ENCODE data around the gene EXOSC3.
A peak's percentile ranks its signal among the peaks of the same experiment; 100 is the strongest.
"Not testable (repeated sequence)": the region's sequence is repeated elsewhere in the genome, so short reads cannot be mapped to it uniquely, and the experiment has no call there.

The EXOSC3 gene

GRCh38 chr9:37765263-37765662 lies 19.6 kb downstream of the EXOSC3 start:
- H2BK120ac ChIP-seq (ENCODE audit: low read depth, low read length); H2AK5ac ChIP-seq (ENCODE audit: low read length, severe bottlenecking); H3K27ac ChIP-seq (ENCODE audit: low read length, poor library complexity, severe bottlenecking); H2AFZ ChIP-seq (ENCODE audit: low read depth, low read length); H3K27me3 ChIP-seq (ENCODE audit: control insufficient read depth in 1 of 2, insufficient read depth in 1 of 2, low read length in 2 of 2); H4K91ac ChIP-seq (ENCODE audit: low read length); H3K14ac ChIP-seq (ENCODE audit: low read length in 2 of 2); H3K4me3 ChIP-seq (ENCODE audit: insufficient read depth in 1 of 2, low read depth in 1 of 2, low read length in 2 of 2); H3K9me3 ChIP-seq (ENCODE audit: control insufficient read depth, low read length); H3K4ac ChIP-seq (ENCODE audit: low read depth in 1 of 2, low read length in 2 of 2); H2BK15ac ChIP-seq (ENCODE audit: low read depth, poor library complexity, severe bottlenecking); DNase-seq; H4K8ac ChIP-seq (ENCODE audit: low read length); H2BK5ac ChIP-seq (ENCODE audit: low read depth, low read length, poor library complexity, severe bottlenecking); H3K23ac ChIP-seq (ENCODE audit: low read length in 2 of 2); H3K9ac ChIP-seq (ENCODE audit: low read length); H3K18ac ChIP-seq (ENCODE audit: low read depth in 1 of 2, low read length in 2 of 2); H2BK12ac ChIP-seq (ENCODE audit: low read length in 2 of 2); H3K4me2 ChIP-seq (ENCODE audit: low read length, poor library complexity, severe bottlenecking); H3K4me1 ChIP-seq (ENCODE audit: control insufficient read depth, insufficient read depth, low read depth, low read length); H3K79me1 ChIP-seq (replicated peaks; ENCODE audit: low read length, poor library complexity, severe bottlenecking): not testable (repeated sequence)
- peaks cover 8 to 29% of the 10 kb centered on the region in 2 experiments for H3K36me3 ChIP-seq (ENCODE audit: control insufficient read depth in 1 of 2, insufficient read depth in 2 of 2, low read depth in 1 of 2, low read length in 2 of 2)
- WGBS: 100% methylated on average over 4 of the region's 6 CpGs

DNA sequence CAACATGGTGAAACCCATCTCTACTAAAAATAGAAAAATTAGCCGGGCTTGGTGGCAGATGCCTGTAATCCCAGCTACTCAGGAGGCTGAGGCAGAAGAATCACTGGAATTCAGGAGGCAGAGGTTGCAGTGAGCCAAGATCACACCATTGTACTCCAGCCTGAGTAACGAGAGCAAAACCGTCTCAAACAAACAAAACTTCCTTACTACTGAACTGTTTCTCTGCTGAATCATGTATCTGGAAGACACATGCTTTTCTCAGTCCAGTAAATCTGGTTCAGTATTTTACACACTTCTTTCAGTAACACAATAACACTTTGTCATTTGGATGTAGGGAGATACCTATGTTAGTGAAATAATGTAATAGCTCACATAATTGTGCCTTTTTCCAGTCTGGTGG lies 23.4 kb downstream of the EXOSC3 start:
- H3K27ac ChIP-seq (ENCODE audit: low read length, poor library complexity, severe bottlenecking): no peak overlapping the region

GRCh38 chr9:37760416-37761161 lies 24.3 kb downstream of the EXOSC3 start:
- H2BK120ac ChIP-seq (ENCODE audit: low read depth, low read length): no peak overlapping the region
- H2BK12ac ChIP-seq (ENCODE audit: low read length in 2 of 2): no peak overlapping the region
- H3K4ac ChIP-seq (ENCODE audit: low read depth in 1 of 2, low read length in 2 of 2): no peak overlapping the region
- H3K4me1 ChIP-seq (ENCODE audit: control insufficient read depth, insufficient read depth, low read depth, low read length): peaks cover 6% of the 10 kb centered on the region
- H3K79me1 ChIP-seq (replicated peaks; ENCODE audit: low read length, poor library complexity, severe bottlenecking): peaks cover 11% of the 10 kb centered on the region
- H3K9me3 ChIP-seq (ENCODE audit: control insufficient read depth, low read length): no peaks in the 10 kb centered on the region
- H3K4me3 ChIP-seq (ENCODE audit: insufficient read depth in 1 of 2, low read depth in 1 of 2, low read length in 2 of 2): no peak overlapping the region
- 91% methylated on average over 5 of the region's 7 CpGs for WGBS
- H4K8ac ChIP-seq (ENCODE audit: low read length): no peak overlapping the region
- H2BK5ac ChIP-seq (ENCODE audit: low read depth, low read length, poor library complexity, severe bottlenecking): no peak overlapping the region
- H3K14ac ChIP-seq (ENCODE audit: low read length in 2 of 2): no peak overlapping the region
- no peak overlapping the region for H2AFZ ChIP-seq (ENCODE audit: low read depth, low read length)
- no peak overlapping the region for H4K91ac ChIP-seq (ENCODE audit: low read length)
- DNase-seq: peak; percentile 77
- no peak overlapping the region for H3K23ac ChIP-seq (ENCODE audit: low read length in 2 of 2)
- H3K4me2 ChIP-seq (ENCODE audit: low read length, poor library complexity, severe bottlenecking): no peak overlapping the region
- no peaks in the 10 kb centered on the region for H3K27me3 ChIP-seq (ENCODE audit: control insufficient read depth in 1 of 2, insufficient read depth in 1 of 2, low read length in 2 of 2)
- H2BK15ac ChIP-seq (ENCODE audit: low read depth, poor library complexity, severe bottlenecking): no peak overlapping the region
- H3K36me3 ChIP-seq (ENCODE audit: control insufficient read depth in 1 of 2, insufficient read depth in 2 of 2, low read depth in 1 of 2, low read length in 2 of 2): peaks cover 3 to 16% of the 10 kb centered on the region in 2 experiments
- no peak overlapping the region for H3K27ac ChIP-seq (ENCODE audit: low read length, poor library complexity, severe bottlenecking)
- no peak overlapping the region for H3K18ac ChIP-seq (ENCODE audit: low read depth in 1 of 2, low read length in 2 of 2)
- H2AK5ac ChIP-seq (ENCODE audit: low read length, severe bottlenecking): no peak overlapping the region
- H3K9ac ChIP-seq (ENCODE audit: low read length): peak overlapping the region; percentile 44

More for the DNA sequence above, 23.4 kb downstream of the EXOSC3 start:
- no peak overlapping the region for H2BK120ac ChIP-seq (ENCODE audit: low read depth, low read length)
- no peak overlapping the region for H3K18ac ChIP-seq (ENCODE audit: low read depth in 1 of 2, low read length in 2 of 2)
- H3K36me3 ChIP-seq (ENCODE audit: control insufficient read depth in 1 of 2, insufficient read depth in 2 of 2, low read depth in 1 of 2, low read length in 2 of 2): peaks cover 3 to 16% of the 10 kb centered on the region in 2 experiments
- H3K4me1 ChIP-seq (ENCODE audit: control insufficient read depth, insufficient read depth, low read depth, low read length): peaks cover 6% of the 10 kb centered on the region
- H2BK5ac ChIP-seq (ENCODE audit: low read depth, low read length, poor library complexity, severe bottlenecking): no peak overlapping the region
- peak overlapping the region; percentile 13 for H3K9ac ChIP-seq (ENCODE audit: low read length)
- H3K4me3 ChIP-seq (ENCODE audit: insufficient read depth in 1 of 2, low read depth in 1 of 2, low read length in 2 of 2): no peak overlapping the region
- peak; percentile 56 for DNase-seq
- no peak overlapping the region for H4K8ac ChIP-seq (ENCODE audit: low read length)
- no peak overlapping the region for H3K4ac ChIP-seq (ENCODE audit: low read depth in 1 of 2, low read length in 2 of 2)
- no peak overlapping the region for H2AFZ ChIP-seq (ENCODE audit: low read depth, low read length)
- no peak overlapping the region for H3K23ac ChIP-seq (ENCODE audit: low read length in 2 of 2)
- H2AK5ac ChIP-seq (ENCODE audit: low read length, severe bottlenecking): no peak overlapping the region
- WGBS: 42% methylated on average over 3 of the region's 3 CpGs
- H4K91ac ChIP-seq (ENCODE audit: low read length): no peak overlapping the region
- peaks cover 9% of the 10 kb centered on the region for H3K79me1 ChIP-seq (replicated peaks; ENCODE audit: low read length, poor library complexity, severe bottlenecking)
- no peak overlapping the region for H3K14ac ChIP-seq (ENCODE audit: low read length in 2 of 2)
- H3K27me3 ChIP-seq (ENCODE audit: control insufficient read depth in 1 of 2, insufficient read depth in 1 of 2, low read length in 2 of 2): no peaks in the 10 kb centered on the region
- no peaks in the 10 kb centered on the region for H3K9me3 ChIP-seq (ENCODE audit: control insufficient read depth, low read length)
- H2BK12ac ChIP-seq (ENCODE audit: low read length in 2 of 2): no peak overlapping the region
- H3K4me2 ChIP-seq (ENCODE audit: low read length, poor library complexity, severe bottlenecking): no peak overlapping the region
- no peak overlapping the region for H2BK15ac ChIP-seq (ENCODE audit: low read depth, poor library complexity, severe bottlenecking)

DNA sequence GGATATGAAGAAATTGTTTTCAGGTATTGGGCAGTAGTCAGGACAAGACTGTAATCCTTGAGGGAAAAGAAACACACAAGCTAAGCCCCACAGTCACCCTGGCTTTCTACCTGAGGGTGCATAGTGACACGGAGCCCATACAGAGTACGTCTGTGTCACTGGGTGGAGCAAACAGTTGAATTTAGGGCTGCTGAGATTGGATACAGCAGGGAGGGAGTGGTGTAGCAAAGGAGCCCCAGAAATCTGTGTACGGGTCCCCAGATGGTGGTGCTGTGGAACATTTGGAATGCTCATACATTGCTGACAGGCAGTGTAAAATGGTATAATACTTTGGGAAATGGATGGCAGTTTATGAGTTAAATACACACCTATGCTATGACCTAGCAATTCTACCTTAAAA lies 26.1 kb downstream of the EXOSC3 start:
- Histone ChIP-seq H3K4me3 (ENCODE audit: insufficient read depth in 1 of 2, low read depth in 1 of 2, low read length in 2 of 2) (no peak overlapping the region), H4K91ac (ENCODE audit: low read length) (no peak overlapping the region), H3K79me1 (replicated peaks; ENCODE audit: low read length, poor library complexity, severe bottlenecking) (peaks cover 13% of the 10 kb centered on the region), H3K9ac (ENCODE audit: low read length) (no peak overlapping the region), H3K23ac (ENCODE audit: low read length in 2 of 2) (no peak overlapping the region), H2AFZ (ENCODE audit: low read depth, low read length) (no peak overlapping the region), H2BK12ac (ENCODE audit: low read length in 2 of 2) (no peak overlapping the region), H2AK5ac (ENCODE audit: low read length, severe bottlenecking) (no peak overlapping the region), H3K4me2 (ENCODE audit: low read length, poor library complexity, severe bottlenecking) (no peak overlapping the region), H4K8ac (ENCODE audit: low read length) (no peak overlapping the region), H3K9me3 (ENCODE audit: control insufficient read depth, low read length) (no peaks in the 10 kb centered on the region), H3K27me3 (ENCODE audit: control insufficient read depth in 1 of 2, insufficient read depth in 1 of 2, low read length in 2 of 2) (no peaks in the 10 kb centered on the region), H3K14ac (ENCODE audit: low read length in 2 of 2) (no peak overlapping the region), H3K4ac (ENCODE audit: low read depth in 1 of 2, low read length in 2 of 2) (no peak overlapping the region), H3K27ac (ENCODE audit: low read length, poor library complexity, severe bottlenecking) (no peak overlapping the region), H3K4me1 (ENCODE audit: control insufficient read depth, insufficient read depth, low read depth, low read length) (peaks cover 6% of the 10 kb centered on the region), H3K36me3 (ENCODE audit: control insufficient read depth in 1 of 2, insufficient read depth in 2 of 2, low read depth in 1 of 2, low read length in 2 of 2) (peaks cover 0 to 13% of the 10 kb centered on the region in 2 experiments), H3K18ac (ENCODE audit: low read depth in 1 of 2, low read length in 2 of 2) (no peak overlapping the region), H2BK5ac (ENCODE audit: low read depth, low read length, poor library complexity, severe bottlenecking) (no peak overlapping the region), H2BK120ac (ENCODE audit: low read depth, low read length) (no peak overlapping the region), H2BK15ac (ENCODE audit: low read depth, poor library complexity, severe bottlenecking) (no peak overlapping the region)
- 86% methylated on average over 3 of the region's 3 CpGs for WGBS
- no peak for DNase-seq
